Measurements from ENCODE around the gene EEFSEC.

The EEFSEC gene

DNA sequence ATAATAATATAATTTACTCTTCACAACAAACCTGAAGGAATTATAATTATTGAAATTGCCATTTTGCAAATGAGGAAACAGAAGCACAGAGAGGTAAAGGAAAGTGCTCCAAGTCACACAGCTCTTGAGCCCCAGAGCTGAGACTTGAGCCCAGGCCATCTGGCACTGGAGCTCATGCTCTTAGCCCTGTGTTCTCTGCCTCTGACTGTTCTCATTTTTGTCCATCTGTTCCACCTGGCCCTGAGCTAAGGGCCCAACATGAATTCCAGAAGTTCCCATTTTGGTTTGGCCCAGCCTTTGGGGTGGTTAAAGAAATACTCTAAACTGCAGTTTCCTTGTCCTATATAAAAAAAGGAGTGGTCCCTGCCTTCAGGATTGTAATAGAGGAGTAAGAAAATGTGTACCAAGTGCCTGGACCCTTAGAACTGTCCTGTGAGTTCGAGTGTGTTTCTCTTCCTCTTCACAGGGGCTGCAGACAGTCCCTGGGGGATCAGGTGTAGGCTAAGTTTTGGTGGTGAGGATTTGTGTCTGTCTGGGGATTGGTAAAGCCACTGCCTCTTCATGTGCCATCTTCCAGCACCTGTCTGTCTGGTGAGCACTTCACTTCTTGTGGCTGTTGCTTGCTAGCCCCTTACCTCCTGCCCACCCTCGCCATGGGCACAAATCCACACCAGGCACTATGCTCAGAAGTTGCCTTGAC, 221.6 kb downstream of the EEFSEC start:
- H3K4me1 ChIP-seq (ENCODE audit: low read length): no peaks in the 10 kb centered on the region

DNA sequence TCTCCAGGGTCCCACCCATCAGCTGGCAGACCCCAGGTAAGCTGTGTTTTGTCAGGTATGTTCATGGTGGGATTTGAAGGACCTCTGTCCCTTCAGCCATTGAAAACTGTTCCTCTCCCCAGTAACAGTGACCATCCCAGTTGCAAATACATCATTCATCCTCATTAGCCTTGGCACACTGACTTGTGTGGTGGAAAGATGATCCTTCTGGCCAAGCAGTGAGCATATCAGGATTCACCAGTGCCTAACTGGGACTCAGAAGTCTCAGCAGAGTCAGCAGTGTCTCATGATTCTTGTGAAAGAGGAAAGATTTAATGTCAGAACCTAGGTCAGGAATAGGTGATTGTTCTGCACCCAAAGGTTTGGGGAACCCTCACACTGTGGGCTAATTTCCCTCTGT, 223.2 kb downstream of the EEFSEC start:
- DNase-seq: no peak
- Histone ChIP-seq H3K9me2 (replicated peaks; ENCODE audit: insufficient read depth, low read length) (no peaks in the 10 kb centered on the region), H3K4me2 (ENCODE audit: low read depth, low read length) (no peak overlapping the region), H3F3A (ENCODE audit: insufficient read depth, low read length) (no peaks in the 10 kb centered on the region), H4K20me1 (ENCODE audit: insufficient read depth, low read length) (no peaks in the 10 kb centered on the region), H3K79me2 (ENCODE audit: low read length) (no peaks in the 10 kb centered on the region), H3K36me3 (replicated peaks; ENCODE audit: insufficient read depth, low read length) (no peaks in the 10 kb centered on the region), H3K27me3 (replicated peaks; ENCODE audit: insufficient read depth, low read length) (no peaks in the 10 kb centered on the region), H3K9ac (ENCODE audit: low read length) (no peak overlapping the region), H3K9me3 (replicated peaks; ENCODE audit: insufficient read depth, low read length) (no peaks in the 10 kb centered on the region), H3K4me3 (ENCODE audit: low read length) (no peak overlapping the region), H3K27ac (ENCODE audit: low read length) (no peak overlapping the region), H2AFZ (ENCODE audit: low read length) (no peak overlapping the region), H3K4me1 (ENCODE audit: low read length) (no peaks in the 10 kb centered on the region)
- TF ChIP-seq, protein P1, sequence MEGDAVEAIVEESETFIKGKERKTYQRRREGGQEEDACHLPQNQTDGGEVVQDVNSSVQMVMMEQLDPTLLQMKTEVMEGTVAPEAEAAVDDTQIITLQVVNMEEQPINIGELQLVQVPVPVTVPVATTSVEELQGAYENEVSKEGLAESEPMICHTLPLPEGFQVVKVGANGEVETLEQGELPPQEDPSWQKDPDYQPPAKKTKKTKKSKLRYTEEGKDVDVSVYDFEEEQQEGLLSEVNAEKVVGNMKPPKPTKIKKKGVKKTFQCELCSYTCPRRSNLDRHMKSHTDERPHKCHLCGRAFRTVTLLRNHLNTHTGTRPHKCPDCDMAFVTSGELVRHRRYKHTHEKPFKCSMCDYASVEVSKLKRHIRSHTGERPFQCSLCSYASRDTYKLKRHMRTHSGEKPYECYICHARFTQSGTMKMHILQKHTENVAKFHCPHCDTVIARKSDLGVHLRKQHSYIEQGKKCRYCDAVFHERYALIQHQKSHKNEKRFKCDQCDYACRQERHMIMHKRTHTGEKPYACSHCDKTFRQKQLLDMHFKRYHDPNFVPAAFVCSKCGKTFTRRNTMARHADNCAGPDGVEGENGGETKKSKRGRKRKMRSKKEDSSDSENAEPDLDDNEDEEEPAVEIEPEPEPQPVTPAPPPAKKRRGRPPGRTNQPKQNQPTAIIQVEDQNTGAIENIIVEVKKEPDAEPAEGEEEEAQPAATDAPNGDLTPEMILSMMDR (IDR thresholded peaks at IDR 0.05; ENCODE audit: low read length): no peak
- TF ChIP-seq EZH2phosphoT487 (IDR thresholded peaks at IDR 0.05; ENCODE audit: low read length) (no peak), EZH2 (optimal IDR thresholded peaks at IDR 0.05; ENCODE audit: low read depth, low read length) (no peak)

More for the DNA sequence above, 221.6 kb downstream of the EEFSEC start:
- H2AFZ ChIP-seq (ENCODE audit: low read length): no peak overlapping the region
- DNase-seq: no peak
- no peaks in the 10 kb centered on the region for H3K27me3 ChIP-seq (replicated peaks; ENCODE audit: insufficient read depth, low read length)
- H3K27ac ChIP-seq (ENCODE audit: low read length): no peak overlapping the region
- TF ChIP-seq, protein P1 (IDR thresholded peaks at IDR 0.05; ENCODE audit: low read length): no peak
- TF ChIP-seq EZH2 (optimal IDR thresholded peaks at IDR 0.05; ENCODE audit: low read depth, low read length) (no peak), EZH2phosphoT487 (IDR thresholded peaks at IDR 0.05; ENCODE audit: low read length) (no peak)
- H3K79me2 ChIP-seq (ENCODE audit: low read length): no peaks in the 10 kb centered on the region
- no peaks in the 10 kb centered on the region for H3F3A ChIP-seq (ENCODE audit: insufficient read depth, low read length)
- H3K4me2 ChIP-seq (ENCODE audit: low read depth, low read length): no peak overlapping the region
- H3K4me3 ChIP-seq (ENCODE audit: low read length): no peak overlapping the region
- H3K36me3 ChIP-seq (replicated peaks; ENCODE audit: insufficient read depth, low read length): no peaks in the 10 kb centered on the region
- no peaks in the 10 kb centered on the region for H3K9me3 ChIP-seq (replicated peaks; ENCODE audit: insufficient read depth, low read length)
- no peaks in the 10 kb centered on the region for H4K20me1 ChIP-seq (ENCODE audit: insufficient read depth, low read length)
- H3K9ac ChIP-seq (ENCODE audit: low read length): no peak overlapping the region
- H3K9me2 ChIP-seq (replicated peaks; ENCODE audit: insufficient read depth, low read length): no peaks in the 10 kb centered on the region

DNA sequence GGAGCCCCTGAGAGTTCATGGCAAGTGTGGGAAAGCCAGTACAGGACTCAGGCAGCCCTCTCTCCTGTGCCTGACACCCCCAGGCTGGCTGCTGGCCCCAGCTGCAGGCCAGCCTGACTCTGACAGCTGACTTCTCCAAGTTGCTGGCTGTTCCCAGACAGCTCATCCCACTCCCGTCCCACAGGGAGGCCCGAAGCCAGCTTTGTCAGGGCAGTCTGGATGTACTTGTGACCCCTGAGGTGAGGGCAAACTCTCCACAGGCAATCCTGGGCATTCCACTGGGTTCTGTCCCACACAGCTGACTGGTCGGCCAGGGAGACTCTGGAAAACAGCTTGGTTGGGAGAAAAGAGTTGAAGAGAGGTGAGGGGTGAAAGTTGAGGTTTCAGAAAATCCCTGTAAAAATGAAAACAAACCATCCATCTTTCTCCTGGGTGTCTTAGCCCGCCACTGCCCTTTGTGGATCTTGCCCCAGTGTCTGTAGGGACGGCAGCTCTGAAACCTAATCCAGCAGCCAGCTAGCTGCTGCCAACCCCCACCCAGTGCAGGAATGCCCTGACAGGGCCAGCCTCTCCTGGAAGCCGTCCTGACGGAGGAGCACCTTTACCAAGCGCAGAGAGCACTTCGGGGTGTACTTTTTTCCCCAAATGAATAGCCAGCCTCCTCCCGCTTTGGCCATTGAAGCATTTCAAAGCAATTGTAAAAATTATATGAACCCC, 225.5 kb downstream of the EEFSEC start:
- Histone ChIP-seq H3F3A (ENCODE audit: insufficient read depth, low read length) (no peaks in the 10 kb centered on the region), H3K36me3 (replicated peaks; ENCODE audit: insufficient read depth, low read length) (no peaks in the 10 kb centered on the region), H2AFZ (ENCODE audit: low read length) (no peak overlapping the region), H4K20me1 (ENCODE audit: insufficient read depth, low read length) (no peaks in the 10 kb centered on the region), H3K4me3 (ENCODE audit: low read length) (no peak overlapping the region), H3K9me3 (replicated peaks; ENCODE audit: insufficient read depth, low read length) (no peaks in the 10 kb centered on the region), H3K27me3 (replicated peaks; ENCODE audit: insufficient read depth, low read length) (no peaks in the 10 kb centered on the region), H3K79me2 (ENCODE audit: low read length) (no peaks in the 10 kb centered on the region), H3K4me2 (ENCODE audit: low read depth, low read length) (no peak overlapping the region), H3K4me1 (ENCODE audit: low read length) (peaks cover 11% of the 10 kb centered on the region), H3K9me2 (replicated peaks; ENCODE audit: insufficient read depth, low read length) (no peaks in the 10 kb centered on the region), H3K27ac (ENCODE audit: low read length) (no peak overlapping the region), H3K9ac (ENCODE audit: low read length) (no peak overlapping the region)
- no peak for TF ChIP-seq EZH2phosphoT487 (IDR thresholded peaks at IDR 0.05; ENCODE audit: low read length)
- TF ChIP-seq, protein P1 (IDR thresholded peaks at IDR 0.05; ENCODE audit: low read length): no peak
- no peak for TF ChIP-seq EZH2 (optimal IDR thresholded peaks at IDR 0.05; ENCODE audit: low read depth, low read length)
- no peak for DNase-seq

Data from MM.1S (cell line).